GM12801 (cell line): ENCODE results near the gene MLLT3.

Source experiments
- TF ChIP-seq, protein P1 (sequence below): IDR thresholded peaks from one replicate; pipeline ENCODE4 v1.5.1; 2011; ENCODE audit warnings: control low read depth; ENCODE audit not compliant: insufficient read length; ENCODE audit errors: extremely low read depth

Gene MLLT3

GRCh38 chr9:20490246-20490834 lies 132.0 kb downstream of the MLLT3 start:
- TF ChIP-seq, protein P1, sequence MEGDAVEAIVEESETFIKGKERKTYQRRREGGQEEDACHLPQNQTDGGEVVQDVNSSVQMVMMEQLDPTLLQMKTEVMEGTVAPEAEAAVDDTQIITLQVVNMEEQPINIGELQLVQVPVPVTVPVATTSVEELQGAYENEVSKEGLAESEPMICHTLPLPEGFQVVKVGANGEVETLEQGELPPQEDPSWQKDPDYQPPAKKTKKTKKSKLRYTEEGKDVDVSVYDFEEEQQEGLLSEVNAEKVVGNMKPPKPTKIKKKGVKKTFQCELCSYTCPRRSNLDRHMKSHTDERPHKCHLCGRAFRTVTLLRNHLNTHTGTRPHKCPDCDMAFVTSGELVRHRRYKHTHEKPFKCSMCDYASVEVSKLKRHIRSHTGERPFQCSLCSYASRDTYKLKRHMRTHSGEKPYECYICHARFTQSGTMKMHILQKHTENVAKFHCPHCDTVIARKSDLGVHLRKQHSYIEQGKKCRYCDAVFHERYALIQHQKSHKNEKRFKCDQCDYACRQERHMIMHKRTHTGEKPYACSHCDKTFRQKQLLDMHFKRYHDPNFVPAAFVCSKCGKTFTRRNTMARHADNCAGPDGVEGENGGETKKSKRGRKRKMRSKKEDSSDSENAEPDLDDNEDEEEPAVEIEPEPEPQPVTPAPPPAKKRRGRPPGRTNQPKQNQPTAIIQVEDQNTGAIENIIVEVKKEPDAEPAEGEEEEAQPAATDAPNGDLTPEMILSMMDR: no peak

GRCh38 chr9:20488691-20489090 lies 133.6 kb downstream of the MLLT3 start:
- TF ChIP-seq, protein P1: no peak

GRCh38 chr9:20486552-20486951 lies 135.7 kb downstream of the MLLT3 start:
- TF ChIP-seq, protein P1: no peak

DNA sequence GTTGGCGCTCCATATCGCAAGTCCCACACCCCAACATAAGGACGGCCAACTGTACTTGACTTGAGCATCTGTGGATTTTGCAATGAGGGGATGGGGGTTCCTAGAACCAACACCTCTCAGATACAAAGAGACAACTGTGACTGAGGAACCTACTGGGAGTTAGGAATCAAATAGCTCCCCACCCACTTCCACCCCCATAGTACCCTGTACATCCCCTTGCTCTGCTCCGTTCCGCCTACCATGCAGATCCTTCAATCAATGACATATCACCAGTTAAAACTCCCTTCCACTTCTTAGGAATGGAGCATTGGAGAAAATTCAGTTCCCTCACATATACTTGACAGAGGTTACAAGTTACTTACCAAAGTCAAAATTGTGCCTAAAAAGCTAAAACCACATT lies 140.9 kb downstream of the MLLT3 start:
- TF ChIP-seq, protein P1: no peak

GRCh38 chr9:20480249-20480648 lies 142.1 kb downstream of the MLLT3 start:
- TF ChIP-seq, protein P1: no peak

DNA sequence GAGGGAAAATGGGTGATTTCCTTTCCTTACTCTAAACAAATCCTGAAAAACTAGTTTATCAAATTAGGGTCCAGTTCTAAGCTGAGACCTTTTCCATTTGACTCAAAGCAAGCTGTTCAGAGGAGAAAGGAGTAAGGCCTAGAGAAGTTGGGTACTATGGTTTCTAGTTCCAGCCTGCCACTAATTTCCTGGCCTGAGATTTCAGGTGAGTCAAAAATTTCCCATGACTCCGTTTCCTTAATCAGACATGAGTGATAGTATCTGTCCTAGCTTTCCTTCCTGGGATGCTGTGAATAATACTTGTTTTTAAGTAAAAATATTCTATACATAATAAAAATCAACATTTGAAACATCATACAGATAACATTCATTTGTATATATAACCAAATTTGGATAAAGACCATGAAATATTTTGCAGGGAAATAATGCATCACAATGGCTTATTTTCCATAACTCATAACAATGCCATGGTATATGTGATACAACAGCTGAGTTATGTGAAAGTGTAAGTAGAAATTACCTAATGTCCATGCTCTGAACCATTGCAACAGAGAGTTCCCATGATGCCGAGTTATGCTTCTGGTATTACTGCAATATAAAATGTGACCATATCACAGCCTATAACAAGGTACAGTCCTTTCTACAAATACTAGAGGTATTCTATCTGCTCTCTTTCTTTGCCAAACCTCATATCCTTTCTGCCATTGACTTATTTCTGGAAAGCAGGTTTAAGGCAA lies 142.7 kb downstream of the MLLT3 start:
- TF ChIP-seq, protein P1: no peak

GRCh38 chr9:20478786-20479185 lies 143.5 kb downstream of the MLLT3 start:
- TF ChIP-seq, protein P1: no peak
